Kidney epithelial cell (primary cell): Measurements from ENCODE around the gene IGSF9B. TPM values are rescaled to one million over a fixed set of nuclear protein-coding genes. Genes with fewer than 3 reads are reported as not detected.

Source experiments
- DNase-seq: peaks from one replicate; pipeline ENCODE4 v3.0.0-alpha.2; 2010; ENCODE audit warnings: low read depth
- H3K27me3 ChIP-seq: 2 replicates; pipeline ENCODE4 v1.6.0; 2011; ENCODE audit warnings: low read length; ENCODE audit not compliant: control insufficient read depth, insufficient read depth
- H3K36me3 ChIP-seq: 2 replicates; pipeline ENCODE4 v1.5.1; 2011; ENCODE audit warnings: low read length; ENCODE audit not compliant: control insufficient read depth, insufficient read depth
- H3K4me3 ChIP-seq: 2 replicates; pipeline ENCODE4 v1.5.1; 2011; ENCODE audit warnings: low read depth, mild to moderate bottlenecking, control low read depth, low read length
- total RNA-seq: library from RNA; depleted of rRNA; stranded (reverse); fragments of >200 nt; gene quantifications from 2 replicates; pipeline ENCODE4 v1.2.3, GENCODE V29; 2015
- TF ChIP-seq, protein P1 (sequence below): IDR thresholded peaks from 2 replicates; pipeline ENCODE4 v1.5.1; 2011; ENCODE audit warnings: mild to moderate bottlenecking, moderate library complexity, low read length, control low read depth, inconsistent platforms; ENCODE audit not compliant: insufficient read depth, poor library complexity, severe bottlenecking

IGSF9B gene
- total RNA-seq, 1 donor from 2014 or later: 5.9 TPM

DNA sequence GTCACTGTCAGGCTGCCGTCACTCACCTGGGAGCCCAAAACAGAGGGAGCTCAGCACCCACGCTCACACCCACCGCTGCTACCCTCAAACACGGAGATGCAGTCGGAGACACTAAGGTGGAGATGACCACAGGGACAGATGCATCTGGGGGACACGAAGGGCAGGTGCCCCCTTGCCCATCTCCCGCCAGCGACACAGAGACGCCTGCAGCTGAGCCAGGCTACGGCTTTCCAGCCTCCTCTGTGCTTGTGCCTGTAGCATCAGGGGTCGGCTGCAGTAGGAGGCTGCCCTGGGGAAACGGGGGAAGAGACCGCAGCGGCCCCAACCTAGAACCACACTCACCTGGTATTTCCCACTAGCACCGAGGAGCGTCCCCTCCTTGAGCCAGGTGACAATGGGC, 19.3 kb downstream of the IGSF9B start:
- H3K4me3 ChIP-seq: no peak overlapping the region
- DNase-seq: no peak
- no peaks in the 10 kb centered on the region for H3K36me3 ChIP-seq
- H3K27me3 ChIP-seq: no peaks in the 10 kb centered on the region
- TF ChIP-seq, protein P1, sequence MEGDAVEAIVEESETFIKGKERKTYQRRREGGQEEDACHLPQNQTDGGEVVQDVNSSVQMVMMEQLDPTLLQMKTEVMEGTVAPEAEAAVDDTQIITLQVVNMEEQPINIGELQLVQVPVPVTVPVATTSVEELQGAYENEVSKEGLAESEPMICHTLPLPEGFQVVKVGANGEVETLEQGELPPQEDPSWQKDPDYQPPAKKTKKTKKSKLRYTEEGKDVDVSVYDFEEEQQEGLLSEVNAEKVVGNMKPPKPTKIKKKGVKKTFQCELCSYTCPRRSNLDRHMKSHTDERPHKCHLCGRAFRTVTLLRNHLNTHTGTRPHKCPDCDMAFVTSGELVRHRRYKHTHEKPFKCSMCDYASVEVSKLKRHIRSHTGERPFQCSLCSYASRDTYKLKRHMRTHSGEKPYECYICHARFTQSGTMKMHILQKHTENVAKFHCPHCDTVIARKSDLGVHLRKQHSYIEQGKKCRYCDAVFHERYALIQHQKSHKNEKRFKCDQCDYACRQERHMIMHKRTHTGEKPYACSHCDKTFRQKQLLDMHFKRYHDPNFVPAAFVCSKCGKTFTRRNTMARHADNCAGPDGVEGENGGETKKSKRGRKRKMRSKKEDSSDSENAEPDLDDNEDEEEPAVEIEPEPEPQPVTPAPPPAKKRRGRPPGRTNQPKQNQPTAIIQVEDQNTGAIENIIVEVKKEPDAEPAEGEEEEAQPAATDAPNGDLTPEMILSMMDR: no peak

DNA sequence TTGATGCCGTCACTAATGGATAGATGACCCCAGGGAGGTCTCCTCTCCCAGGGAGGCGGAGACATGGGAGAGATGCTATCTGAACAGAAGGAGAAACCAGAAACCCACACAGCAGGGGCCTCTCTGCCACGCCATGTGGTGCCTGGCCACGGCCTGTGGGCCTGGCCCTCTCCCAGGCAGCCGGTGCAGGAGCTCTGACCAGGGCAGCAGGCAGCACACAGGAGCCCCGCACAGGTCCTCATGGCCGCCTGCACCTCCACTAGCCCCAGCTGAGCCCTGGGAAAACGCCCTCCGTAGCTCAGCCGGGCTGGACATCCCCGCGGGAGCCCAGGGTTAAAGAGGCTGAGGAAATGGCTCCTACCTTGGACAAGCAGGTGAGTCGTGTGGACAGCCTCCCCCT, 19.8 kb downstream of the IGSF9B start:
- H3K27me3 ChIP-seq: no peaks in the 10 kb centered on the region
- no peaks in the 10 kb centered on the region for H3K36me3 ChIP-seq
- TF ChIP-seq, protein P1: no peak
- H3K4me3 ChIP-seq: no peak overlapping the region
- no peak for DNase-seq

DNA sequence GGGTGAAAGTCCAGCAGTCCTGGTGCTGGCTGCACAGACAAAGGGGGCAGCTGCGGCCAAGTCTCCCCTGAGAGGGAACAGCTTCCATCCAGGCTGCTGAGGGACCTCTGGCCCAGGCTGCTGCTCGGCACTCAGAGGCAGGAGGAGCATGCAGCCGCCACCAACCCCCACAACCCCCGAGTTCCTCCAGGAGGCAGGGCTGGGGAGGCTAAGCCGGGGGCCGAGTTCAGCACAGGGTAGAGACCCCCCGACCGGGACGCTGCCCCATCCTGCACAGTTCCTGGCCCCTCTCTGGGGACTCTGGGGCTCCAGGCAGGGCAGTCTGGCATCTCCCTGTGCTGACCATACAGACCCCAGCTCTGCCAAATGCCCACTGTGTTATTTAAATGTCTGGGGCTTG, 20.2 kb downstream of the IGSF9B start:
- H3K4me3 ChIP-seq: no peak overlapping the region
- no peaks in the 10 kb centered on the region for H3K36me3 ChIP-seq
- H3K27me3 ChIP-seq: no peaks in the 10 kb centered on the region
- TF ChIP-seq, protein P1: no peak
- no peak for DNase-seq

DNA sequence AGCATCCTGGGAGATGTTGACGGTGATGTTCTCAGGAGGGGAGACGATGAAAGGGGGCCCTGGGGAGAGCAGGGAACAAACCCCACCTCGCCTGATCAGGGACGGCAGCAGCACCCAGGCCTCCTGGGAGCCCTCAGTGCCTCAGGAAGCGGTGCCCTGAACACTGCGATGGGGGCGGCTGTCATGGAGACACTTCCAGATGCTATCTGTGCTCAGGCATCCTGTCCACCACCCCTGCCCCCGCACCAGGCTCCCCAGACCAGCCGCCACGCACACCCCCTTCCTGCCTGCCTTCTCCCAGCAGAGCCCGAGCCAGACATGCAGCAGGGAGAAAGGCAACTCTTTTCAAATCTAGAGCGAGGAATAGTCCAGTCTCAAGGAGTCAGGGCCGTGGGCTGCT, 20.6 kb downstream of the IGSF9B start:
- Histone ChIP-seq H3K36me3 (no peaks in the 10 kb centered on the region), H3K4me3 (no peak overlapping the region), H3K27me3 (no peaks in the 10 kb centered on the region)
- TF ChIP-seq, protein P1: no peak
- no peak for DNase-seq

DNA sequence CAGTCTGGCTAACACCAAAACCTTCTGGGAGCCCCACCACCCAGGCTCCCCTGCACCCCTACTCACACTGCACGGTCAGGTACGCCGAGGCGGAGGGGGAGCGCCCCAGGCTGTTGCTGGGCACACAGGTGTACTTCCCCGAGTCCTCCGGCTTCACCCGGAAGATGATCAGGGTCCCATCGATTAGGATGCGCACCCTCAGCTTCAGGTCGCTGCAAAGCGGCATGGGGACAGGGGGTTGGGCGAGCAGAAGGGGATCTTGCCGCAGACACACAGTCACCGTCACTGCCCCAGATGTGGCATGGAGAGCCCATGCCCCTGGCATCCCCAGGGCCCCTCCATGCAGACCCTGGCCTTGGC, 21.2 kb downstream of the IGSF9B start:
- H3K36me3 ChIP-seq: no peaks in the 10 kb centered on the region
- DNase-seq: no peak
- no peak overlapping the region for H3K4me3 ChIP-seq
- H3K27me3 ChIP-seq: no peaks in the 10 kb centered on the region
- TF ChIP-seq, protein P1: no peak
